ENCODE results near the gene STX17.
"Not testable (repeated sequence)": the region's sequence is repeated elsewhere in the genome, so short reads cannot be mapped to it uniquely, and the experiment has no call there.

STX17 gene

GRCh38 chr9:99906403-99907207, at the start of gene STX17:
Gene STX17 (plus strand): TSS chr9:99906654. CDS start chr9:99915240, 8,586 bp downstream.
- DNase-seq: peak; percentile 51

GRCh38 chr9:99857576-99857975, 48.9 kb upstream of the STX17 start:
- DNase-seq: not testable (repeated sequence)

GRCh38 chr9:99858087-99858486, 48.4 kb upstream of the STX17 start:
- DNase-seq: no peak

GRCh38 chr9:99859243-99859980, 47.0 kb upstream of the STX17 start:
- DNase-seq: no peak

GRCh38 chr9:99860266-99860665, 46.2 kb upstream of the STX17 start:
- DNase-seq: no peak

- no peak for DNase-seq
These were observed 42.5 kb upstream of the STX17 start for GRCh38 chr9:99863955-99864354.

GRCh38 chr9:99866398-99866797, 40.1 kb upstream of the STX17 start:
- DNase-seq: no peak

GRCh38 chr9:99867536-99867935, 38.9 kb upstream of the STX17 start:
- peak; percentile 12 for DNase-seq

- DNase-seq: no peak
These were observed 38.5 kb upstream of the STX17 start for GRCh38 chr9:99867968-99868367.

GRCh38 chr9:99868845-99869244, 37.6 kb upstream of the STX17 start:
- no peak for DNase-seq

- no peak for DNase-seq
These were observed 36.3 kb upstream of the STX17 start for GRCh38 chr9:99870126-99870525.

- DNase-seq: no peak
These were observed 32.9 kb upstream of the STX17 start for GRCh38 chr9:99873531-99873930.

GRCh38 chr9:99873943-99874584, 32.4 kb upstream of the STX17 start:
- no peak for DNase-seq

- DNase-seq: no peak
These were observed 30.3 kb upstream of the STX17 start for GRCh38 chr9:99876190-99876589.

GRCh38 chr9:99878651-99879050, 27.8 kb upstream of the STX17 start:
- DNase-seq: no peak

GRCh38 chr9:99881769-99882168, 24.7 kb upstream of the STX17 start:
- DNase-seq: no peak

- DNase-seq: no peak
These were observed 20.7 kb upstream of the STX17 start for GRCh38 chr9:99885747-99886146.

- no peak for DNase-seq
These were observed 17.3 kb upstream of the STX17 start for GRCh38 chr9:99889120-99889519.

GRCh38 chr9:99894826-99895225, 11.6 kb upstream of the STX17 start:
- DNase-seq: no peak

- DNase-seq: peak; percentile 46
These were observed 10.9 kb upstream of the STX17 start for GRCh38 chr9:99895510-99895909.

- peak; percentile 66 for DNase-seq
These were observed 10.3 kb upstream of the STX17 start for GRCh38 chr9:99896119-99896518.

- no peak for DNase-seq
These were observed 3.1 kb upstream of the STX17 start for GRCh38 chr9:99903393-99903792.

GRCh38 chr9:99905833-99906402, 536 bp upstream of the STX17 start:
- DNase-seq: peak; percentile 44

GRCh38 chr9:99907208-99907532, 716 bp downstream of the STX17 start:
- DNase-seq: no peak

All from NCI-H2029 treated with DMSO at 0.1 percent for 48 hours (cell line).